AG04449 (cell line): Measurements from ENCODE around the gene RNU1-4.
"Not testable (repeated sequence)": the region's sequence is repeated elsewhere in the genome, so short reads cannot be mapped to it uniquely, and the experiment has no call there.

Experiments used
- CTCF ChIA-PET: fragments of 350-600 bp; formaldehyde crosslinking; extraction: SDS; loops from one replicate; lab custom pipeline; 2021; ENCODE audit warnings: antibody characterized with exemption; lab: Yijun Ruan, JAX
- POLR2A ChIA-PET: fragments of 400-600, 350-600 bp; formaldehyde crosslinking; extraction: SDS; loops from one replicate; lab custom pipeline; 2020; ENCODE audit warnings: antibody characterized with exemption, inconsistent platforms; lab: Yijun Ruan, JAX
- DNase-seq: peaks from one replicate; pipeline ENCODE4 v3.0.0-alpha.2; 2010; ENCODE audit warnings: low read depth, low spot score
- H3K4me3 ChIP-seq: 2 replicates; pipeline ENCODE4 v1.5.1; 2011; ENCODE audit warnings: low read depth, mild to moderate bottlenecking, control low read depth, low read length
- CTCF ChIP-seq: IDR thresholded peaks from one replicate; pipeline ENCODE4 v1.5.1; 2011; ENCODE audit warnings: mild to moderate bottlenecking, moderate library complexity, low read length, control low read depth, inconsistent platforms; ENCODE audit not compliant: insufficient read depth; ENCODE audit errors: missing control alignments

Gene RNU1-4

DNA sequence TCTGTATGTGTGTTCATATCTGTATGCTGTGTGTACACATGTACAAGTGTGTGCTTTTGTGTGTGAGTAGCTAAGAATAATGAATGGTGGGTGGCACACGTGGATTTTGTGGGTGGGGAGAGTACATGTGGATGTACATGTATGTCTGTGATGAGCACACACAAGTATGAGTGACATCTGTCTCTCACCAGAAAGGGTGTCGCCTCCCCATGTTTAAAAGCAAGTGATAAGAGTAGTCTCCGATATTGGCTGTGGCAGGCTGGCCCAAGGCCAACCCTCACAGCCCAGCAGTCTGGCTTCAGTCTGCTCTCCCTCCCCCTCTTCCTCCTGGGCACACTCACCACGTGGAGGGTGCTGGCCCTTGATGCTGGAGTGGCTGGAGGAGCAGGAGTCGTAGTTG is 36.7 kb upstream of the RNU1-4 start:
- H3K4me3 ChIP-seq, POLR2A ChIA-PET, DNase-seq: not testable (repeated sequence)
- CTCF ChIA-PET: interaction anchor here (1.0 to 2.8 kb wide), 7 partner anchors 10 to 94 kb away, joined by 3 to 8 read pairs (median 7); no protein-coding TSS in a partner anchor

DNA sequence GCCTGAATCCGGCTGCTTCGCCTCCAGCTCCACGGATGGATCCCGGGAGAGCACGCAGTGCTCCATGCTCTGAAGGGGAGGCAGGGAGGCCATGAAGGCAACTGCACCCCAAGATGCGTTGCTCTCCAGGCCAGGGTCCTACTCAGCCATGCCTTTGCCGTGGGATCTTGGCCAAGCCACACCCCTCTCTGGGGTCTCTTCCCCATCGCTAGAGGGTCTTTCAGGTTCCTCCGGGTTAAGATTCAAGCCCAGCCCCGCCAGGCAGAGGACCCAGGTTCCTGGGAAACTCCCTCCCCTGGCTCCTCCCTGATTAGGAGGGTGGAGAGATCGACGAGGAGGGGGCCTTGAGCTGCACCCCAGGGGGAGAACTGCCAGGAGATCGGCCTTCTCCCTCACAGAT is 36.2 kb upstream of the RNU1-4 start:
- DNase-seq, POLR2A ChIA-PET, H3K4me3 ChIP-seq: not testable (repeated sequence)
- CTCF ChIA-PET: interaction anchor here (0.8 to 2.8 kb wide), 9 partner anchors 8 to 95 kb away, joined by 3 to 8 read pairs (median 6); no protein-coding TSS in a partner anchor

DNA sequence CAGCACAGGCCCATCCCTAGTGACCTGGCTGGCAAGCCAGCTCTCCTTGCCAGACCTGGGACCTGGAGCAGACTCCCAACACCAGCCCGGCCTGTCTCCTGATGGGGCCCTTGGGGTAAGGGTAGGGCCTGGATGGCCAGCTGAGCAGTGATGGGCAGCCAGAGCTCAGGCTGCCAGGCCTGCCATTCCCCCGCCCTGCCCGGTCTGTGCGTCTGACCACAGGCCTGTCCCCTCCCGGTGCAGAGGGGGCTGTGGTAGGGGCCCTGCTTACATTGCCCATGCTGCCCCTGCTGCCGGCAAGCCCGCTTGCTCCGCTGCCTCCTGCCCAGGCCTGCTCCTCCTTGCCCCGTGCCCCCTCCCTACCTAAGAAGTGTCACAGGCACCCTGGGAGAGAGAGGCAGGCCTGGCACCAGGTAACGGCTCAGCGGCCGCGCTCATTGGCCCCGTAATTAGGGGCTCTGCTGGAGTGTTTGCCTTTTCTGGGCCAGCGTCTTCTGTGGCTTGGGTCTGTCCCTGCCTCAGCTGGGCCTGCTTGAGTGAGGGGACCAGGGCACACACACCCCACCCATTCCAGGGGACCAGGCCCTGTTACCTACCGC is 35.7 kb upstream of the RNU1-4 start:
- POLR2A ChIA-PET, DNase-seq, H3K4me3 ChIP-seq: not testable (repeated sequence)
- CTCF ChIA-PET: interaction anchor here (0.8 to 2.8 kb wide), 10 partner anchors 9 to 95 kb away, joined by 3 to 8 read pairs (median 6); no protein-coding TSS in a partner anchor

GRCh38 chr1:16706302-16706701 is 34.0 kb upstream of the RNU1-4 start:
- H3K4me3 ChIP-seq, DNase-seq, POLR2A ChIA-PET: not testable (repeated sequence)
- CTCF ChIA-PET: interaction anchor here (1.2 to 3.4 kb wide), 3 partner anchors 8 to 97 kb away, joined by 3 to 25 read pairs (median 4); no protein-coding TSS in a partner anchor

DNA sequence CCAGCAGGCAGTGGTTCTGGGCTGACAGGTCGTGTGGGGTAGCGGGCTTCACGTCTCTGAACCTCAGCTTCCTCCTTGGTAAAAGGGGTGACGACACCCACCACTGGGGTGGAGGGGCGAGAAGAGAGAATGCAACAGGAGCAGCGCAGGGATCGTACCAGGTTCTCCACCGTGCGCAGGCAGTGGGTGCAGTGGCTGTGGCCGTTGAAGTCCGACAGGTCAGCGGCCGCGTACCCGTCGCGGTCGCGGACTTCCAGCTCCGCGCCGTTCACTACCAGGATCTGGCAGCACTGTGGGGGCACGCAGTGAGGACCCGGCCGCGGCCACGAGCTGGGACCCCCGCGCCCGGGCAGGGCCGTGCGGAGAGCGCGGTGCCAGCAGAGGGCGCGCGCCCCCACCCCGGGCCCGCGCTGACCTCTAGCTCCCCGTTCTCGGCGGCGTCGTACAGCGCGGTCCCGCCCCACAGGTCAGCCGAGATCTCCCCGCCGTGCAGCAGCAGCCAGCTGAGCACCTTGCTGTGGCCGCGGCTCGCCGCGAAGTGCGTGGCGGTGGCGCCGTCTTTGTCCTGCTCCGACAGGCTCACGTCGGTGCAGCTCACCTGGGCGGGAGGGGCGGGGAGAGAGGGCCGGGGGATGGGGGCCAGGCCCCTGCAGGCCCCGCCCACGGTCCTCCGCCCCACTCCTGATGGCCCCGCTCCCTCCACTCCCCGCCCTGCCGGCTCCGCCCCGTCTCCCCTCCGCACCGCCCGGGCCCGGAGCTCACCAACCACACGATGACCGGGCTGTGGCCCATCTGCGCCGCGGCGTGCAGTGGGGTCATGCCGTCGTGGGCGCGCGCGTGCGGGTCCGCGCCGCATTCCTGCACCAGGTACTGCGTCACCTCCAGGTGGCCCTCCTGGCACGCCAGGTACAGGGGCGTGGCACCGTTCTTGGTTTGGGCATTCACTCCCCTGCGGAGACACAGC is 32.9 kb upstream of the RNU1-4 start:
- DNase-seq, H3K4me3 ChIP-seq, POLR2A ChIA-PET: not testable (repeated sequence)
- CTCF ChIA-PET: interaction anchor here (0.6 to 3.4 kb wide), 11 partner anchors 9 to 355 kb away, joined by 3 to 25 read pairs (median 3); no protein-coding TSS in a partner anchor

GRCh38 chr1:16708704-16709103 is 31.6 kb upstream of the RNU1-4 start:
- CTCF ChIA-PET: interaction anchor here (0.8 to 3.4 kb wide), 13 partner anchors 9 to 354 kb away, joined by 3 to 25 read pairs (median 4); no protein-coding TSS in a partner anchor
- POLR2A ChIA-PET, DNase-seq, H3K4me3 ChIP-seq: not testable (repeated sequence)

- DNase-seq, POLR2A ChIA-PET, H3K4me3 ChIP-seq: not testable (repeated sequence)
- TF ChIP-seq CTCF: peak; percentile 15
- CTCF ChIA-PET: interaction anchor here (0.7 to 3.4 kb wide), 12 partner anchors 8 to 1426 kb away, joined by 3 to 25 read pairs (median 4); no protein-coding TSS in a partner anchor
Measured at GRCh38 chr1:16709659-16710087, 30.6 kb upstream of the RNU1-4 start.

DNA sequence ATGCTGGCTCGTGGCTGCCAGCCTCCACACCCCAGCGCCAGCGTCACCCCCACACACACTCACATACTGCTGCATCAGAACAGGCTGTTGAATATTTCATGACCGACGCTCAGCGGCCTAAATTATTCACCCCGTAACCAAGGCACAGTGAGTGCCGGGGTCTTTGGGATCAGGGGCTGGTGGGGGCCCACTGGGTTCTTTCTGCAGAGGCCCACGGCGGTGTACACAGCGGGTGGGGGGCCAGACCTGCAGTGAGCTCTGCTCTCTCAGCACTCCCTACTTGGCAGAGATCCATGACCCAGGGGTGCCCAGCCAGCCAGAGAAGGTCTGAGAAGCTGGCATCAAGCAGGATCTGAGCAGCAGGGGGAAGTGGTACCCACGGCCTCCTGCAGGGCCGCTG is 29.7 kb upstream of the RNU1-4 start:
- CTCF ChIA-PET: interaction anchor here (0.7 to 2.1 kb wide), 8 partner anchors 9 to 118 kb away, joined by 3 to 7 read pairs (median 4); no protein-coding TSS in a partner anchor
- DNase-seq, POLR2A ChIA-PET: not testable (repeated sequence)

GRCh38 chr1:16712131-16712530 is 28.2 kb upstream of the RNU1-4 start:
- POLR2A ChIA-PET, DNase-seq, H3K4me3 ChIP-seq: not testable (repeated sequence)
- CTCF ChIA-PET: interaction anchor here (1.3 to 2.8 kb wide), 3 partner anchors 10 to 24 kb away, joined by 5 to 7 read pairs (median 6); no protein-coding TSS in a partner anchor

More for the DNA sequence above, 29.7 kb upstream of the RNU1-4 start:
- not testable (repeated sequence) for H3K4me3 ChIP-seq

- CTCF ChIA-PET: interaction anchor here (1.3 to 2.8 kb wide), 4 partner anchors 8 to 24 kb away, joined by 5 to 7 read pairs (median 6); no protein-coding TSS in a partner anchor
Measured at GRCh38 chr1:16712582-16712981, 27.7 kb upstream of the RNU1-4 start.

DNA sequence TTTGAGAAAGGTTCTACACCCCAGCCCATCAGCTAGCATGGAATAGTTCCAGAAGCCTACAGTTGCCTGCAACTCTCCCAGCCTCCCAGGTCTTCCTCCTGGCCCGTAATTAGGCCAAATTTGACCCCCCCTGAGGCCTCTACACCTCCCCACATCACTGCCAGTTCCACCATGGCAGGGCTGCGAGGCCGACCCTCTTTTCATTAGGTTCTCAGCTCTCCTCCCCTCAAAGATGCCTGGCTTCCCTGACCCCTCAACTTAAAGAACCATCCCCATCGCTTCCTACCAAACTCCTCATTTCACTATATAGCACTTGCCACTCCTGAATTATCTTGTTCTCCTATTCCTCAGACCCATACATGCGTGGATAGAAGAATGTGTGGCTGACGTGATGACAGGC is 27.3 kb upstream of the RNU1-4 start:
- H3K4me3 ChIP-seq, POLR2A ChIA-PET, DNase-seq: not testable (repeated sequence)
- CTCF ChIA-PET: interaction anchor here (1.3 to 2.8 kb wide), 3 partner anchors 9 to 13 kb away, joined by 5 to 7 read pairs (median 7); no protein-coding TSS in a partner anchor

More at GRCh38 chr1:16712582-16712981, 27.7 kb upstream of the RNU1-4 start:
- DNase-seq, H3K4me3 ChIP-seq, POLR2A ChIA-PET: not testable (repeated sequence)

DNA sequence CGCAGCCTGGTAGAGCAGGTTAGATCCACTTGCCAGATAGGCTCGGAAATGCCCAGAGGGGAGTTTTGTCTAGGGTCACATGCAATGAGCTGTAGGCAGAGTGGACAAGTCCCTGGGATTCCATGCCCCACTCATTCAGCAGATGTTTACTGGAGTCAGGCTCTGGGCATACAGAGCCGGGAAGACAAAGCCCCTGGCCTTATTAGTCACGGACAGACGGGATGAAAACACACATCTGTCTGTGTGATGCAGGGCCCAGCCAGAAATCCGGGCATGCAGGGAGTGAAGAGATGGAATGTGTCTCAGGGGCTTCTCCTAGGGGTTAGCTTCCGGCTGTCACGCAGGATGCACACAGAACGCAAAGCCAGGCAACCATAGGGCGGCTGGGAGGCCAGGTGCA is 26.8 kb upstream of the RNU1-4 start:
- H3K4me3 ChIP-seq, DNase-seq, POLR2A ChIA-PET: not testable (repeated sequence)
- CTCF ChIA-PET: interaction anchor here (0.7 to 2.8 kb wide), 5 partner anchors 9 to 28 kb away, joined by 3 to 7 read pairs (median 5); no protein-coding TSS in a partner anchor
